ENCODE measurements around the gene TPST1. TPM values are rescaled to one million over a fixed set of nuclear protein-coding genes. Genes with fewer than 3 reads are reported as not detected.

The TPST1 gene
- total RNA-seq, 4 donors from 2014 or later, result 1.4 to 3.7 (median 3.0) TPM

GRCh38 chr7:66272321-66272720 lies 67.2 kb downstream of the TPST1 start:
- intact Hi-C loops (cut with DNase I; ENCODE audit: low total_unique reads), result no loop called here
- in situ Hi-C loops (cut with MboI; ENCODE audit: low sequenced_read_pairs in 4 of 4), result no loop called here
- no peak for DNase-seq
- no peak for TF ChIP-seq CTCF (IDR thresholded peaks at IDR 0.05 in 4 of 5, conservative IDR thresholded peaks at IDR 0.05 in 1 of 5)
- no peak overlapping the region for H3K4me3 ChIP-seq
- H3K27me3 ChIP-seq, result no peaks in the 10 kb centered on the region
- no peak overlapping the region for H3K27ac ChIP-seq
- no peaks in the 10 kb centered on the region for H3K36me3 ChIP-seq
- no peak for ATAC-seq
- H3K4me1 ChIP-seq, result no peaks in the 10 kb centered on the region
- H3K9me3 ChIP-seq, result no peaks in the 10 kb centered on the region

- intact Hi-C loops (cut with DNase I; ENCODE audit: low total_unique reads) (no loop called here), in situ Hi-C loops (cut with MboI; ENCODE audit: low sequenced_read_pairs in 4 of 4) (no loop called here)
- H3K9me3 ChIP-seq, result no peaks in the 10 kb centered on the region
- H3K4me3 ChIP-seq, result no peak overlapping the region
- H3K27me3 ChIP-seq, result no peaks in the 10 kb centered on the region
- no peak overlapping the region for H3K27ac ChIP-seq
- TF ChIP-seq CTCF (IDR thresholded peaks at IDR 0.05 in 4 of 5, conservative IDR thresholded peaks at IDR 0.05 in 1 of 5) (no peak), POLR2A (IDR thresholded peaks at IDR 0.05) (no peak)
- H3K36me3 ChIP-seq, result no peaks in the 10 kb centered on the region
- DNase-seq, result no peak
- no peaks in the 10 kb centered on the region for H3K4me1 ChIP-seq
- ATAC-seq, result no peak
Measured at GRCh38 chr7:66276363-66276762, 71.2 kb downstream of the TPST1 start.

- Histone ChIP-seq H3K4me3 (no peak overlapping the region), H3K27ac (no peak overlapping the region), H3K27me3 (no peaks in the 10 kb centered on the region), H3K9me3 (no peaks in the 10 kb centered on the region), H3K4me1 (peaks cover 0 to 5% of the 10 kb centered on the region in 2 donors), H3K36me3 (no peaks in the 10 kb centered on the region)
- no peak for TF ChIP-seq POLR2A (IDR thresholded peaks at IDR 0.05)
- TF ChIP-seq CTCF (IDR thresholded peaks at IDR 0.05 in 4 of 5, conservative IDR thresholded peaks at IDR 0.05 in 1 of 5), result no peak
- DNase-seq (no peak), ATAC-seq (no peak)
- intact Hi-C loops (cut with DNase I; ENCODE audit: low total_unique reads), result no loop called here
- in situ Hi-C loops (cut with MboI; ENCODE audit: low sequenced_read_pairs in 4 of 4), result no loop called here
Measured at GRCh38 chr7:66277492-66277891, 72.4 kb downstream of the TPST1 start.

GRCh38 chr7:66279912-66280311 lies 74.8 kb downstream of the TPST1 start:
- Histone ChIP-seq H3K27me3 (no peaks in the 10 kb centered on the region), H3K4me3 (no peak overlapping the region), H3K27ac (no peak overlapping the region), H3K9me3 (no peaks in the 10 kb centered on the region), H3K4me1 (peaks cover 0 to 5% of the 10 kb centered on the region in 2 donors), H3K36me3 (no peaks in the 10 kb centered on the region)
- no peak for DNase-seq
- no peak for ATAC-seq
- in situ Hi-C loops (cut with MboI; ENCODE audit: low sequenced_read_pairs in 4 of 4), result no loop called here
- intact Hi-C loops (cut with DNase I; ENCODE audit: low total_unique reads), result no loop called here
- TF ChIP-seq POLR2A (IDR thresholded peaks at IDR 0.05), result no peak
- no peak for TF ChIP-seq CTCF (IDR thresholded peaks at IDR 0.05 in 4 of 5, conservative IDR thresholded peaks at IDR 0.05 in 1 of 5)
